Endometrial microvascular endothelial cells (primary cell): ENCODE results near the gene LHFPL2. TPM values are rescaled to one million over a fixed set of nuclear protein-coding genes. Genes with fewer than 3 reads are reported as not detected.

Experiments used
- in situ Hi-C: cut with HindIII; loops from 2 replicates; pipeline ENCODE4 v1.10.0; 2017; ENCODE audit warnings: low sequenced_read_pairs, low pct_unique_long_range_greater_than_20kb; ENCODE audit errors: inconsistent ontology term
- total RNA-seq: library from RNA; depleted of rRNA; stranded (reverse); fragments of >200 nt; gene quantifications from one replicate; pipeline ENCODE4 v1.2.3, GENCODE V29; 2015; ENCODE audit errors: inconsistent ontology term

LHFPL2 gene
- total RNA-seq, 1 donor from 2014 or later, result 31.5 TPM

DNA sequence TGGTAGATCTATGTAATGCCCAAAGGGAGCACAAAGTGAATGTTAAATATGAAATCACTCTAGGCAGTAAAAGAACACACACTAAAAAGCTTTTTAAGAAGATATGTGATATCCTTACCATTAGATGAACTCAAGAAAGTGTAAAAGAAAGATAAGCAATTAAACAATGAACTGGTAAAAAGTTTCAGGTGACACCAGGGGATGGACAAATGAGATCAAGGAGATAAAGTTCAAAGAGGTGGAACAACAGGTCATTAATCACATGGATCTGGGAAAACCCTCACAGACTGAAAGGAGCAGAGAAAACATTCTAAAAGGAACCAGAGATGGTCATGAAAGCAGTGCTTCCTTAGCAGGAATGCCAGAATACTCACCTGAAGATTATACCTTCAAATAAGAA is 40.7 kb downstream of the LHFPL2 start:
- in situ Hi-C loops, result no loop called here

- in situ Hi-C loops, result no loop called here
Measured at GRCh38 chr5:78606241-78606640, 42.3 kb downstream of the LHFPL2 start.

- in situ Hi-C loops, result no loop called here
Measured at GRCh38 chr5:78605611-78606010, 43.0 kb downstream of the LHFPL2 start.

GRCh38 chr5:78604689-78605285 is 43.8 kb downstream of the LHFPL2 start:
- in situ Hi-C loops, result no loop called here

- in situ Hi-C loops, result no loop called here
Measured at GRCh38 chr5:78603636-78604175, 44.9 kb downstream of the LHFPL2 start.

DNA sequence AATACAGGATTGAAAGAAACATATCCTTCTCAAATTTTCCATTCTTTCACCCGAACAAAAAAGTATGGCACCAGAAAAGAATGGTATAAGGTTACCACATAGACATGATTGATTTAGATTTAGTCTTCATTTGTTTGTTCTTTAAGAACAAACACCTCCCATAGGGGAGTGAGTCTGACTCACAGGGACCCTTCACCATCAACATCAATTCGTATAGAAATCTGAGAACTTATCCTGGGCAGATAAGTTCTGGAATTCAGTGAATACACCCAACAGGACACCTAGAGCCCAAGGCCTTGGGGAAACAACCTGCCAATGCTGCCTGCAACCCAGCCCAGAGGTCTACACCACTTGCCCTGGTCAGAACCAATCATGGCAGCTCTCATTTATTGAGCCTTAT is 46.2 kb downstream of the LHFPL2 start:
- in situ Hi-C loops, result no loop called here

- in situ Hi-C loops, result no loop called here
Measured at GRCh38 chr5:78601559-78602314, 46.8 kb downstream of the LHFPL2 start.

- in situ Hi-C loops, result no loop called here
Measured at GRCh38 chr5:78600687-78601414, 47.7 kb downstream of the LHFPL2 start.

DNA sequence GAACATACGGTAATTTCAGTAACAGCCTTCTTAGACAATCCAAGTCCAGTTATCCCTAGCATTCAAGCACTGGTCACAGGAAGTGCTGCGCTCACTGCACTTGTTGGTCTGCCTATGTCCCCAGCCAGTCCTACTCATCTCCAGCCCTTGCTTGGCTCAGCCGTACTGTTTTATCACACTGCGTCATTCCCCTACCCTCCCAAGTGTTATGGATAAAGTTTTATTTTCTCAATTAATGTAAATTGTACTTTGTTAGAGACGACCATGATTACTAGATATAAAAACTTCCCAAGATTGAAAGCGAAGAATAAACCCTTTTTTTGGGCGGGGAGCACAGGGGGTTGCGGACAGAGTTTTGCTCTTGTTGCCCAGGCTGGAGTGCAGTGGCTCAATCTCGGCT is 49.6 kb downstream of the LHFPL2 start:
- in situ Hi-C loops, result no loop called here

DNA sequence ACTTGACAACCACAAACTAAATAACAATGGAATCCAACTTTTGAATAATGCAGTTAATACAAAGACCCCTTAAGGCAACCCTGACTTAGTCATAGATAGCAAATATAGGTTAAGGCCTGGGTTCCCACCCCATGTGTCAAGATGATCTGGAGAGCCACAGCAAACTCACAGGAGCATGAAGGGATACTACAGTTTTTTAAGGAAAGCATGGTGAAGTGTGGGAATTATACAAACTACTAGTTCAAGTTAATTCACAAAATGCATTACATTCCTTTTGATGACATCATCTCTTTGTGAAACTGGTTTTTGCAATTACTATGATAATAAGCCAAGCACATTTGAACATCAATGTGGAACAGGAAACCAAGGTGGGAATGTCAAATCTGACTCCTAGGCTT is 50.6 kb downstream of the LHFPL2 start:
- in situ Hi-C loops, result no loop called here

- in situ Hi-C loops, result no loop called here
Measured at GRCh38 chr5:78597068-78597973, 51.3 kb downstream of the LHFPL2 start.

DNA sequence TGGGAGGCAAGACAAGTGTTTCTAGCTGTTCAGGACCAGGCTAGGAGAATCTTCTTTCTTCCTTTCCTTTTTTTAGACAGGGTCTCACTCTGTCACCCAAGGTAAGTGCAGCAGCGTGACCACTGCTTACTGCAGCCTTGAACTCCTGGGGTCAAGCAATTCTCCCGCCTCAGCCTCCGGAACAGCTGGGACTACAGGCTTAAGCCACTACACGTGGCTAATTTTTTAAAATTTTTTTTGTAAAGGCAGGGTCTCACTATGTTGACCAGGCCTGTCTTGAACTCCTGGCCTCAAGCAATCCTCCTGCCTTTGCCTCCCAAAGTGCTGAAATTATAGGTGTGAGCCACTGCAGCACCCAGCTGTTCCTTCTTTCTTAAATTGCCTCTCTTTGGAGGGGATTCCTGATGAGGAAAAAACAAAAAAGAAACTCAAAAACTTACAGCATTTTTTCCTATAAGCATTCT is 53.1 kb downstream of the LHFPL2 start:
- in situ Hi-C loops, result no loop called here

- in situ Hi-C loops, result no loop called here
Measured at GRCh38 chr5:78594610-78595457, 53.7 kb downstream of the LHFPL2 start.

DNA sequence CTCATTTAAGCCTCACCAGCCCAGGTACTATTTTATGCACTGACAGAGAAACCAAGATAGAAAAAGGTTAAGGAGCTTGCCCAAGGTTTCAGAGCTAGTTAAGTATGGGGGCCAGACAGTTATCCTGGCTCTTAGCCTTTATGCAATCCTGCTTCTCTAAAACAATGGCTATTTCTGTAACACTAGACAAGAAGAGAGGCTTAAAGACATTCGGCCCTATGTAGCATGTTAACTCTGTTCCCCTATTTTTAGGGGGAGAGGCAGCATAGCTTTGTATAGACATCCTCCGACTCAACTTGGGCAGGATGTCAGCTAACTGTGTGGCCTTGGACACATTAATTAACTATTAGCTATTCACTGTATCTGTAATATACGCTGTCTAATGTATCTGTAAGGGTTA is 54.6 kb downstream of the LHFPL2 start:
- in situ Hi-C loops, result no loop called here

DNA sequence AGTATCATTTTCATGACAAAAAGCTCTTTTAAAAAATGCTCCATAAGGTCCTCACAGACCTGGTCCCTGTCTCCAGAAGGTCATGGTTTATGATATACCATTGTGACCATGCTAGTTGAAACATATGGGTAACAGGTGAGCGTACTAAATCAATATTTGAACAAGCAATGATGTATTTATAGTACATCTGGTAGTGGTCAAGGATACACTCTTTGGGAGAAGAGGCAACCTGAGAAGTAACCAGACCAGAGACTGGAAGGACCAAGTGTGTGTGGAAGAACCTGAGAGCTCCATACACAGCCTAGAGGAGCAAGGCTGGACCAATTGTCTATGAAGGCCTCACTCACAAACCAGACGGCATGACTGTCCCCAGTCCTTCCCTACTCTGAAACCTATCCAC is 55.1 kb downstream of the LHFPL2 start:
- in situ Hi-C loops, result no loop called here

DNA sequence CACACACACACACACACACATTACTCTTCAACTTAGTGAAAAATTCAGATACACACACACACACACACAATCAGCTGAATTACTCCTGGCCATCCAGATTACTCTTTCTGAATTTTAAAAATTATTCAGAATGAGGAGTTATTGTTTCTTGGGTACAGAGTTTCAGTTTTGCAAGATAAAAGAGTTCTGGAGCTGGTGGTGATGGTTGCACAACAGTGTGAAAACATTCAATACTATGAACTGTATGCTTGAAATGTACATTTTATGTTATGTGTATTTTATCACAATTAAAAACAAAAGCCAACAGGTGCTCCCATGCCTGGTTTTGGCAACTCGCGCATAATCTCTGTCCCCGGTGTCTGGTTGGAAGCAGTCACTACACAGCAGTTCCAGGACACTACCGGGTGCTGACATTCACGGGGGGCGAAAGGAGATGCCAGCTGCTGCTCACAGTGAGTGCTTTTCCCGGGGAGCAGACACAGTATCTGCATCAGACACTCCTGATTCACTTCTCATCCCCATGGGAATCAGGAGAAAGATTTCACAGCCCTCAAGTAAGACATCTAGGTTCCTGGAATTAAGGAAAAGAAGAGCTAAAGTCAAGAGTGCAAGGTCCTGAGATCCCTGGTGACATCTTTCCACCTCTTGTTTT is 55.7 kb downstream of the LHFPL2 start:
- in situ Hi-C loops, result no loop called here

DNA sequence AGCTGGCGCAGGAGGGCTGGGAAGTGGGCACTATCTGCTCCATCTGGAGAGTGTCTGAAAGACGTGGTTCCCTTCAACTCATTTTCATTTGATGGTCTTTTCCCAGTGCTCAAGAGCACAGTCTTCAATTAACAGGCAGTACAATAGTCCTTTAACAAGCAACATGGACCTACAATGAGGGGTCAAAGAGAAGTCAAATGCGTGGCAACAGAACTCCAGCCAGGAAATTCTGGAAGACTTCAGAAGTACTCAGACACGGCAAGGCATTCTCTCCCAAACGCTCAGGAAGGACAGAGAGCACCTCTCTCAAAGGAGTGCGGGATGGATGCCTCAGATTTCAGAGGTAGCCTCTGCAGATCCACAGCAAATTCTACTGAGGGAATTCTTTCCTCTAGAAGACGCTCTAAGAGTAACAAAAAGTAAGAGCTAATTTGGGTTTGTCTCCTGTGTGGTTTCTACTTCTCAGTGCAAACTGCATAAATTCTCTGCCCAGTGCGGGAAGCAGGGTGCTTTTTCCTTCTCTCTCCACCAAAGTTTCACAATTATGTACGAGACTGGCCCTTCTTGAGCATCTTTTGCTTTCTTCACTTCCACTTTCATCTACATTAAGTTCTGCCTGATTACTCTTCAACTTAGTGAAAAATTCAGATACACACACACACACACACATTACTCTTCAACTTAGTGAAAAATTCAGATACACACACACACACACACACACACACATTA is 56.4 kb downstream of the LHFPL2 start:
- in situ Hi-C loops, result no loop called here
